Progenitor cell of endocrine pancreas (in vitro differentiated cells): Measurements from ENCODE around the gene NCF2. TPM values are rescaled to one million over a fixed set of nuclear protein-coding genes. Genes with fewer than 3 reads are reported as not detected.

Source experiments
- DNase-seq: peaks from one replicate; pipeline ENCODE4 v3.0.0; 2021; ENCODE audit warnings: low spot score; ENCODE audit not compliant: unreplicated experiment
- H3K27ac Mint-ChIP-seq: 2 replicates; pipeline ENCODE4 v1.8.0; 2021; ENCODE audit warnings: mild to moderate bottlenecking, moderate library complexity, mixed read lengths
- H3K27me3 Mint-ChIP-seq: 2 replicates; pipeline ENCODE4 v1.8.0; 2021; ENCODE audit warnings: mixed read lengths
- H3K36me3 Mint-ChIP-seq: 2 replicates; pipeline ENCODE4 v1.8.0; 2022; ENCODE audit warnings: mixed read lengths; ENCODE audit not compliant: insufficient read depth
- H3K4me1 Mint-ChIP-seq: 2 replicates; pipeline ENCODE4 v1.8.0; 2021; ENCODE audit warnings: low read depth, mixed read lengths
- H3K4me3 Mint-ChIP-seq: 2 replicates; pipeline ENCODE4 v1.8.0; 2021; ENCODE audit warnings: low read depth, mild to moderate bottlenecking, moderate library complexity, mixed read lengths
- H3K9me3 Mint-ChIP-seq: 2 replicates; pipeline ENCODE4 v1.8.0; 2021; ENCODE audit warnings: low read depth, mixed read lengths
- CTCF ChIP-seq: fragments of 200-600 bp; sonication (generic); IDR thresholded peaks from one replicate; pipeline ENCODE4 v1.5.0; 2021; ENCODE audit warnings: antibody characterized with exemption, mild to moderate bottlenecking; ENCODE audit not compliant: unreplicated experiment
- total RNA-seq: library from RNA; stranded (reverse); gene quantifications from 2 replicates; pipeline ENCODE4 v1.2.1, GENCODE V29; 2021

NCF2 gene
- total RNA-seq, 1 donor from 2014 or later: 0.67 TPM

- DNase-seq: no peak
- H3K9me3 Mint-ChIP-seq: no peaks in the 10 kb centered on the region
- TF ChIP-seq CTCF: no peak
- H3K27ac Mint-ChIP-seq: no peak overlapping the region
- no peaks in the 10 kb centered on the region for H3K36me3 Mint-ChIP-seq
- H3K27me3 Mint-ChIP-seq: peaks cover 8% of the 10 kb centered on the region
- no peaks in the 10 kb centered on the region for H3K4me1 Mint-ChIP-seq
- H3K4me3 Mint-ChIP-seq: no peak overlapping the region
Observed at GRCh38 chr1:183597656-183598347, 7.5 kb upstream of the NCF2 start.

GRCh38 chr1:183596500-183596899 is 6.2 kb upstream of the NCF2 start:
- no peaks in the 10 kb centered on the region for H3K4me1 Mint-ChIP-seq
- no peaks in the 10 kb centered on the region for H3K36me3 Mint-ChIP-seq
- no peak for TF ChIP-seq CTCF
- no peaks in the 10 kb centered on the region for H3K9me3 Mint-ChIP-seq
- no peak overlapping the region for H3K4me3 Mint-ChIP-seq
- H3K27me3 Mint-ChIP-seq: peaks cover 11% of the 10 kb centered on the region
- H3K27ac Mint-ChIP-seq: no peak overlapping the region
- no peak for DNase-seq

DNA sequence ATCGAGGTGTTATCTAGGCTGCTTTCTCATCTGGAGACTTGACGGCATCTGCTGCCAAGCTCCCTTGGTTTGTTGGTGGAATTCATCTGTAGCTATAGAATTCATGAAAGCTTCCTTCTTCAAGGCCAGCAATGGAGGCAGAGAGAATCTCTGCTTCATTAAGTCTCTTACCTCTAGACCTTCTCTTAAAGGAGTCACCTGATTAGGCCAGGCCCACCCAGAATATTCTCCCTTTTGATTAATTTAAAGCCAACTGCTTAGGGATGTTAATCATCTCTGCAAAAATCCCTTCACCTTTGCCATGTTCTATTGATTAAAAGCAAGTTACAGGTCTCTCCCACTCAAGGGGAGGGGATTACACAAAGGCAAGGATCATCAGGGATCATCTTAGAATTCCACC is 5.3 kb upstream of the NCF2 start:
- no peak for TF ChIP-seq CTCF
- peaks cover 11% of the 10 kb centered on the region for H3K27me3 Mint-ChIP-seq
- DNase-seq: no peak
- no peaks in the 10 kb centered on the region for H3K36me3 Mint-ChIP-seq
- H3K4me1 Mint-ChIP-seq: no peaks in the 10 kb centered on the region
- no peak overlapping the region for H3K27ac Mint-ChIP-seq
- H3K4me3 Mint-ChIP-seq: no peak overlapping the region
- no peaks in the 10 kb centered on the region for H3K9me3 Mint-ChIP-seq

GRCh38 chr1:183593356-183593755 is 3.1 kb upstream of the NCF2 start:
- no peak for TF ChIP-seq CTCF
- H3K36me3 Mint-ChIP-seq: no peaks in the 10 kb centered on the region
- H3K4me1 Mint-ChIP-seq: peaks cover 1% of the 10 kb centered on the region
- peaks cover 11% of the 10 kb centered on the region for H3K27me3 Mint-ChIP-seq
- H3K9me3 Mint-ChIP-seq: no peaks in the 10 kb centered on the region
- DNase-seq: no peak
- H3K4me3 Mint-ChIP-seq: no peak overlapping the region
- H3K27ac Mint-ChIP-seq: no peak overlapping the region

GRCh38 chr1:183592733-183593132 is 2.5 kb upstream of the NCF2 start:
- no peaks in the 10 kb centered on the region for H3K9me3 Mint-ChIP-seq
- no peak for DNase-seq
- peaks cover 11% of the 10 kb centered on the region for H3K27me3 Mint-ChIP-seq
- H3K27ac Mint-ChIP-seq: no peak overlapping the region
- H3K4me3 Mint-ChIP-seq: no peak overlapping the region
- H3K4me1 Mint-ChIP-seq: peaks cover 1% of the 10 kb centered on the region
- no peak for TF ChIP-seq CTCF
- H3K36me3 Mint-ChIP-seq: no peaks in the 10 kb centered on the region
